Stimulated activated CD4-positive, alpha-beta T cell treated with anti-CD3 and anti-CD28 coated beads, TNF-alpha, amount 100 ng/mL, for 48 hours (primary cell): ENCODE measurements around the gene RNASE4.
A peak's percentile ranks its signal among the peaks of the same experiment; 100 is the strongest.
"Not testable (repeated sequence)": the region's sequence is repeated elsewhere in the genome, so short reads cannot be mapped to it uniquely, and the experiment has no call there.

Experiments
- DNase-seq, 3 donors: peaks; one replicate each; pipeline ENCODE4 v3.0.0-alpha.2; 2020; ENCODE audit warnings: low read depth in 3 of 3

The RNASE4 gene

GRCh38 chr14:20683891-20684661 lies at the start of gene RNASE4:
RNASE4 (plus strand) TSS chr14:20684560; CDS start chr14:20699372, 14,812 bp downstream.
- DNase-seq = peak; percentile 63 to 71 (median 70)

GRCh38 chr14:20641591-20641990 lies 42.8 kb upstream of the RNASE4 start, which contains the start of gene OR6S1:
OR6S1 (minus strand) TSS chr14:20641691; CDS start chr14:20641691, 0 bp downstream.
- DNase-seq = no peak

- DNase-seq = no peak
Observed at GRCh38 chr14:20642182-20642581, 42.2 kb upstream of the RNASE4 start.

GRCh38 chr14:20642755-20643154 lies 41.6 kb upstream of the RNASE4 start:
- not testable (repeated sequence) for DNase-seq

- DNase-seq = no peak
Observed at GRCh38 chr14:20644520-20644919, 39.8 kb upstream of the RNASE4 start.

GRCh38 chr14:20645481-20645880 lies 38.9 kb upstream of the RNASE4 start:
- no peak for DNase-seq

GRCh38 chr14:20652996-20653975 lies 31.1 kb upstream of the RNASE4 start:
- peak; percentile 42 to 67 (median 52) for DNase-seq

GRCh38 chr14:20655851-20656250 lies 28.5 kb upstream of the RNASE4 start:
- no peak for DNase-seq

GRCh38 chr14:20656274-20656673 lies 28.1 kb upstream of the RNASE4 start:
- no peak for DNase-seq

GRCh38 chr14:20657216-20658211 lies 26.8 kb upstream of the RNASE4 start:
- DNase-seq = peak in 1 of 3 donors; percentile 15

GRCh38 chr14:20658246-20658645 lies 26.1 kb upstream of the RNASE4 start:
- DNase-seq = no peak

- no peak for DNase-seq
Observed at GRCh38 chr14:20659336-20659735, 25.0 kb upstream of the RNASE4 start.

- no peak for DNase-seq
Observed at GRCh38 chr14:20659813-20660395, 24.5 kb upstream of the RNASE4 start.

- no peak for DNase-seq
Observed at GRCh38 chr14:20661197-20661596, 23.2 kb upstream of the RNASE4 start.

GRCh38 chr14:20662968-20663732 lies 21.2 kb upstream of the RNASE4 start:
- DNase-seq = peak; percentile 74 to 79 (median 77)

- DNase-seq = not testable (repeated sequence)
Observed at GRCh38 chr14:20666400-20666961, 17.9 kb upstream of the RNASE4 start.

GRCh38 chr14:20667957-20668356 lies 16.4 kb upstream of the RNASE4 start:
- no peak for DNase-seq

GRCh38 chr14:20668969-20669368 lies 15.4 kb upstream of the RNASE4 start:
- no peak for DNase-seq

- DNase-seq = no peak
Observed at GRCh38 chr14:20671597-20672283, 12.6 kb upstream of the RNASE4 start.
